Measurements from ENCODE around the gene CEP131. TPM values are rescaled to one million over a fixed set of nuclear protein-coding genes. Genes with fewer than 3 reads are reported as not detected.

The CEP131 gene
- total and polyA plus RNA-seq, 5 experiments from 2014 or later = 1.1 to 12.0 (median 4.4) TPM

Other genes with a start within 250 kb of the CEP131 start
- 10 to 100 TPM; 40.1 to 47.6 TPM for gene CHMP6, start 231.1 kb downstream of the CEP131 start, total RNA-seq
- 10 to 100 TPM; 41.3 to 43.2 (median 41.6) TPM for gene CHMP6, start 231.1 kb downstream of the CEP131 start, polyA plus RNA-seq
- 10 to 100 TPM in 1 of 2 experiments, 1 to 10 TPM in 1; 7.4 to 11.7 TPM for gene BAIAP2, start 187.8 kb downstream of the CEP131 start, total RNA-seq
- 1 to 10 TPM; 2.2 to 6.9 (median 2.6) TPM for gene BAIAP2, start 187.8 kb downstream of the CEP131 start, polyA plus RNA-seq
- not detected for gene PVALEF, start 57.5 kb downstream of the CEP131 start, total RNA-seq
- gene PVALEF, start 57.5 kb downstream of the CEP131 start, polyA plus RNA-seq = not detected
- under 1 TPM in 1 of 2 experiments, not detected in 1; 0.42 TPM for gene AATK, start 56.7 kb downstream of the CEP131 start, total RNA-seq
- not detected for gene AATK, start 56.7 kb downstream of the CEP131 start, polyA plus RNA-seq
- gene TEPSIN, start 16.1 kb upstream of the CEP131 start, total RNA-seq = 100 to 1,000 TPM; 122 to 136 TPM
- 1 to 10 TPM; 2.7 to 2.8 (median 2.8) TPM for gene TEPSIN, start 16.1 kb upstream of the CEP131 start, polyA plus RNA-seq
- gene NDUFAF8, start 16.4 kb upstream of the CEP131 start, total RNA-seq = 10 to 100 TPM; 50.8 to 53.3 TPM
- gene NDUFAF8, start 16.4 kb upstream of the CEP131 start, polyA plus RNA-seq = 100 to 1,000 TPM in 2 of 3 donors, 10 to 100 TPM in 1; 85.2 to 135 (median 107) TPM
- gene SLC38A10, start 72.3 kb upstream of the CEP131 start, total RNA-seq = 10 to 100 TPM; 59.3 to 60.9 TPM
- 10 to 100 TPM; 32.6 to 53.8 (median 39.7) TPM for gene SLC38A10, start 72.3 kb upstream of the CEP131 start, polyA plus RNA-seq
- gene BAHCC1, start 172.5 kb upstream of the CEP131 start, total RNA-seq = not detected
- gene BAHCC1, start 172.5 kb upstream of the CEP131 start, polyA plus RNA-seq = not detected